Ovary (tissue), 9 donors: Measurements from ENCODE around the gene NID2. TPM values are rescaled to one million over a fixed set of nuclear protein-coding genes. Genes with fewer than 3 reads are reported as not detected.

ENCODE experiments used
- DNase-seq, 5 donors: peaks; one replicate each; pipeline ENCODE4 v3.0.0-alpha.2; 2019 to 2020
- H3K27ac ChIP-seq, 2 donors: fragments of 200-600 bp; one replicate each; pipeline versions ENCODE4 v1.5.1 to v1.8.0; 2019 to 2022
- H3K27me3 ChIP-seq: fragments of 200-600 bp; one replicate; pipeline ENCODE4 v1.8.0; 2022
- H3K36me3 ChIP-seq: fragments of 200-600 bp; sonication (generic); one replicate; pipeline ENCODE4 v1.5.1; 2019
- H3K4me1 ChIP-seq: one replicate; pipeline ENCODE4 v1.8.1; 2013; ENCODE audit warnings: mild to moderate bottlenecking, moderate library complexity; ENCODE audit not compliant: insufficient read depth
- H3K4me3 ChIP-seq: fragments of 200-600 bp; sonication (generic); one replicate; pipeline ENCODE4 v1.5.1; 2017
- H3K9me3 ChIP-seq, 2 donors: fragments of 200-600 bp in 1 of 2; sonication (generic) in 1 of 2; one replicate each; pipeline versions ENCODE4 v1.5.1 to v1.8.1; 2013 to 2019; ENCODE audit warnings: mild to moderate bottlenecking in 1 of 2, moderate library complexity in 1 of 2
- CTCF ChIP-seq, 3 donors: fragments of 450-650 bp in 2 of 3; fragments of 200-600 bp in 1 of 3; IDR thresholded peaks; one replicate each; pipeline versions ENCODE4 v1.5.1 to v1.8.0; 2016 to 2022; ENCODE audit warnings: antibody characterized with exemption in 3 of 3, mild to moderate bottlenecking in 1 of 3
- EP300 ChIP-seq: sonication (generic); formaldehyde crosslinking; IDR thresholded peaks from one replicate; pipeline ENCODE4 v1.6.1; 2017; ENCODE audit warnings: antibody characterized with exemption
- POLR2A ChIP-seq: fragments of 450-650 bp; IDR thresholded peaks from one replicate; pipeline ENCODE4 v1.6.1; 2017; ENCODE audit warnings: antibody characterized with exemption, mild to moderate bottlenecking, moderate library complexity
- WGBS, 3 donors: extraction: QIAGEN DNeasy Blood & Tissue Kit in 1 of 3; methylation state at CpG; one replicate each; pipeline versions ENCODE4 v1.1.5 to v1.1.7; 2013 to 2017; 5-methylcytosine and 5-hydroxymethylcytosine counted together
- intact Hi-C, 4 donors: fragments of 100-400 bp; cut with DNase I; formaldehyde crosslinking; loops; one replicate each; pipeline versions ENCODE4 v1.11.0 to v1.15.1; 2022 to 2023
- polyA plus RNA-seq, 2 donors: library from polyadenylated mRNA; stranded (reverse); fragments of 200-250 nt in 1 of 2; fragments of 350-450 nt in 1 of 2; fragmentation: Illumina TruSeq in 1 of 2; extraction: RNeasy Lipid Tissue Mini Kit (QIAGEN cat#74804) in 1 of 2; gene quantifications; one replicate each; pipeline ENCODE4 v1.2.3, GENCODE V29; 2013 to 2014
- total RNA-seq, 7 donors: library from RNA; depleted of rRNA in 2 of 7; stranded (reverse); fragments of >200 nt in 2 of 7; fragmentation: NEBNext Ultra II Directional in 3 of 7; extraction: Animal tissue kit (Norgen Biotek cat#: 25700) in 3 of 7; gene quantifications; one replicate each; pipeline versions ENCODE4 v1.1.0 to v1.2.4, GENCODE V29; 2016 to 2023
- donor health status: DM: no; HTN: no; CAD: no; lungs with moderate emphysema.
- donor health status: DM: no; HTN: no; CAD: no.
- donor health status: Bipolar disorder and iron deficiency.
- donor health status: DM: yes; HTN: yes; CAD: no.
- donor health status: DM: no; HTN: no; CAD: no.
- donor health status: DM: yes; HTN: yes; CAD: no.

NID2 gene
- total and polyA plus RNA-seq, 9 donors, result 31.5 to 83.8 (median 47.2) TPM

- Histone ChIP-seq H3K27ac (no peak overlapping the region), H3K36me3 (no peaks in the 10 kb centered on the region), H3K4me3 (no peak overlapping the region), H3K9me3 (no peaks in the 10 kb centered on the region), H3K4me1 (peaks cover 7% of the 10 kb centered on the region), H3K27me3 (no peaks in the 10 kb centered on the region)
- intact Hi-C loops, result no loop called here
- TF ChIP-seq POLR2A, result no peak
- no peak for DNase-seq
- 77 to 85% (median 78%) methylated on average over 11 of the region's 11 CpGs for WGBS, 3 donors
These were observed 54.8 kb downstream of the NID2 start for GRCh38 chr14:52013984-52014600.

- Histone ChIP-seq H3K9me3 (no peaks in the 10 kb centered on the region), H3K27ac (no peak overlapping the region), H3K36me3 (no peaks in the 10 kb centered on the region), H3K27me3 (no peaks in the 10 kb centered on the region), H3K4me3 (no peak overlapping the region), H3K4me1 (peaks cover 12% of the 10 kb centered on the region)
- DNase-seq, result peak in 4 of 5 donors; percentile 47 to 68 (median 54)
- 23 to 39% (median 32%) methylated on average over 4 of the region's 4 CpGs for WGBS, 3 donors
- no peak for TF ChIP-seq POLR2A
- no peak for TF ChIP-seq CTCF (IDR thresholded peaks at IDR 0.05)
- no peak for TF ChIP-seq EP300
- intact Hi-C loops, result no loop called here
These were observed 56.2 kb downstream of the NID2 start for GRCh38 chr14:52012635-52013034.

GRCh38 chr14:52011523-52011922, 57.3 kb downstream of the NID2 start:
- no peak for DNase-seq
- TF ChIP-seq CTCF (IDR thresholded peaks at IDR 0.05) (no peak), EP300 (no peak), POLR2A (no peak)
- Histone ChIP-seq H3K36me3 (no peaks in the 10 kb centered on the region), H3K4me1 (peaks cover 12% of the 10 kb centered on the region), H3K27ac (no peak overlapping the region), H3K9me3 (no peaks in the 10 kb centered on the region), H3K27me3 (no peaks in the 10 kb centered on the region), H3K4me3 (no peak overlapping the region)
- intact Hi-C loops, result no loop called here
- WGBS, 3 donors, result 88 to 94% (median 89%) methylated on average over 9 of the region's 9 CpGs

GRCh38 chr14:52010173-52010693, 58.6 kb downstream of the NID2 start:
- H3K4me1 ChIP-seq, result peaks cover 12% of the 10 kb centered on the region
- H3K36me3 ChIP-seq, result no peaks in the 10 kb centered on the region
- no peak for DNase-seq
- WGBS, 3 donors, result 75 to 90% (median 76%) methylated on average over 3 of the region's 3 CpGs
- H3K4me3 ChIP-seq, result no peak overlapping the region
- no peaks in the 10 kb centered on the region for H3K27me3 ChIP-seq
- no peak overlapping the region for H3K27ac ChIP-seq
- intact Hi-C loops, result no loop called here
- H3K9me3 ChIP-seq, result no peaks in the 10 kb centered on the region
- TF ChIP-seq EP300 (no peak), CTCF (IDR thresholded peaks at IDR 0.05) (no peak), POLR2A (no peak)

- WGBS, 3 donors, result 86 to 94% (median 88%) methylated on average over 4 of the region's 4 CpGs
- DNase-seq, result no peak
- no peak for TF ChIP-seq CTCF (IDR thresholded peaks at IDR 0.05)
- TF ChIP-seq POLR2A, result no peak
- no peak for TF ChIP-seq EP300
- Histone ChIP-seq H3K4me1 (peaks cover 12% of the 10 kb centered on the region), H3K36me3 (no peaks in the 10 kb centered on the region), H3K4me3 (no peak overlapping the region), H3K27me3 (no peaks in the 10 kb centered on the region), H3K9me3 (no peaks in the 10 kb centered on the region), H3K27ac (no peak overlapping the region)
- intact Hi-C loops, result no loop called here
These were observed 60.7 kb downstream of the NID2 start for GRCh38 chr14:52008136-52008535.
